Adrenal gland (tissue), 5 donors: ENCODE measurements around the gene MAGEA9.
"Not testable (repeated sequence)": the region's sequence is repeated elsewhere in the genome, so short reads cannot be mapped to it uniquely, and the experiment has no call there.

Source experiments
- POLR2A ChIP-seq, 2 donors: fragments of 450-650 bp; IDR thresholded peaks; one replicate each; pipeline ENCODE4 v1.6.1; 2017; ENCODE audit warnings: antibody characterized with exemption in 2 of 2, mild to moderate bottlenecking in 2 of 2, moderate library complexity in 1 of 2
- TF ChIP-seq, protein P1 (sequence below), 6 experiments: fragments of 450-650 bp in 4 of 6; fragments of 200-600 bp in 2 of 6; sonication (generic) in 1 of 6; IDR thresholded peaks; 1 replicate in 5 of 6; 2 replicates in 1 of 6; pipeline versions ENCODE4 v1.5.1 to v1.8.0; 2016 to 2021; ENCODE audit warnings: antibody characterized with exemption in 6 of 6, mild to moderate bottlenecking in 2 of 6, moderate library complexity in 1 of 6
- donor health status: DM: no; HTN: no; CAD: no.

- TF ChIP-seq, protein P1, sequence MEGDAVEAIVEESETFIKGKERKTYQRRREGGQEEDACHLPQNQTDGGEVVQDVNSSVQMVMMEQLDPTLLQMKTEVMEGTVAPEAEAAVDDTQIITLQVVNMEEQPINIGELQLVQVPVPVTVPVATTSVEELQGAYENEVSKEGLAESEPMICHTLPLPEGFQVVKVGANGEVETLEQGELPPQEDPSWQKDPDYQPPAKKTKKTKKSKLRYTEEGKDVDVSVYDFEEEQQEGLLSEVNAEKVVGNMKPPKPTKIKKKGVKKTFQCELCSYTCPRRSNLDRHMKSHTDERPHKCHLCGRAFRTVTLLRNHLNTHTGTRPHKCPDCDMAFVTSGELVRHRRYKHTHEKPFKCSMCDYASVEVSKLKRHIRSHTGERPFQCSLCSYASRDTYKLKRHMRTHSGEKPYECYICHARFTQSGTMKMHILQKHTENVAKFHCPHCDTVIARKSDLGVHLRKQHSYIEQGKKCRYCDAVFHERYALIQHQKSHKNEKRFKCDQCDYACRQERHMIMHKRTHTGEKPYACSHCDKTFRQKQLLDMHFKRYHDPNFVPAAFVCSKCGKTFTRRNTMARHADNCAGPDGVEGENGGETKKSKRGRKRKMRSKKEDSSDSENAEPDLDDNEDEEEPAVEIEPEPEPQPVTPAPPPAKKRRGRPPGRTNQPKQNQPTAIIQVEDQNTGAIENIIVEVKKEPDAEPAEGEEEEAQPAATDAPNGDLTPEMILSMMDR (IDR thresholded peaks at IDR 0.05) = not testable (repeated sequence)
- not testable (repeated sequence) for TF ChIP-seq POLR2A (IDR thresholded peaks at IDR 0.05)
These were observed 35.2 kb upstream of the MAGEA9 start for GRCh38 chrX:149746390-149747007.
